ENCODE results near the gene CORO6. TPM values are rescaled to one million over a fixed set of nuclear protein-coding genes. Genes with fewer than 3 reads are reported as not detected.
A peak's percentile ranks its signal among the peaks of the same experiment; 100 is the strongest.

Gene CORO6
- total and polyA plus RNA-seq, 10 of the 15 experiments (the other 5 are each of a cell fraction or from before 2014, with no cell fraction given): 0.26 to 5.0 (median 1.7) TPM; not detected in 1

- peak overlapping the region; percentile 100 for H3K4me2 ChIP-seq (ENCODE audit: control insufficient read depth, insufficient read depth)
- H3K36me3 ChIP-seq (ENCODE audit: control insufficient read depth in 2 of 2, insufficient read depth in 2 of 2, low read length in 1 of 2): no peaks in the 10 kb centered on the region
- SMC1A ChIA-PET (ENCODE audit: uncharacterized antibody, unreplicated experiment): interaction anchor here (0.7 to 3.0 kb wide), 8 partner anchors 8 to 222 kb away, joined by 3 to 17 read pairs (median 6); no protein-coding TSS in a partner anchor
- RAD21 ChIA-PET (ENCODE audit: unreplicated experiment): interaction anchor here (0.6 to 2.9 kb wide), 11 partner anchors 11 to 468 kb away, joined by 3 to 20 read pairs (median 4); no protein-coding TSS in a partner anchor
- FAIRE-seq: peak; percentile 62
- no TSS peak for BruUV-seq (replicated peaks)
- no peaks in the 10 kb centered on the region; a peak in 1 of 4 replicates for H3K27me3 ChIP-seq (replicated peaks in 1 of 2; ENCODE audit: control insufficient read depth in 2 of 2, insufficient read depth in 2 of 2, low read length in 1 of 2)
- no peak overlapping the region for H3K9ac ChIP-seq (ENCODE audit: control insufficient read depth, insufficient read depth, low read length)
- DNase-seq (ENCODE audit: low read depth, low spot score): no peak
- H3K79me2 ChIP-seq (ENCODE audit: control insufficient read depth, insufficient read depth, low read length): peaks cover 24% of the 10 kb centered on the region
- H3K27ac ChIP-seq (ENCODE audit: control insufficient read depth, insufficient read depth): no peak overlapping the region
- 19% methylated on average over 25 of the region's 25 CpGs for WGBS (ENCODE audit: insufficient coverage, insufficient replicate concordance, low lambda C conversion rate, missing lambda C conversion rate)
- peak overlapping the region; percentile 95 for H2AFZ ChIP-seq (ENCODE audit: control insufficient read depth, low read depth, low read length)
- H3K4me1 ChIP-seq (ENCODE audit: control insufficient read depth, insufficient read depth, low read length): peaks cover 41% of the 10 kb centered on the region
- no peak overlapping the region for H3K4me3 ChIP-seq
- intact Hi-C loops (cut with micrococcal nuclease; ENCODE audit: unreplicated experiment) (loop anchor here (1.0 to 10.0 kb wide), 2 partner anchors 12 to 227 kb away; no protein-coding TSS in a partner anchor), in situ Hi-C loops (cut with MboI) (no loop called here)
- no peaks in the 10 kb centered on the region for H4K20me1 ChIP-seq (ENCODE audit: control insufficient read depth, insufficient read depth)
- no peaks in the 10 kb centered on the region for H3K9me3 ChIP-seq (replicated peaks; ENCODE audit: control insufficient read depth, insufficient read depth, low read length)
- POLR2A ChIA-PET: interaction anchor here (0.6 to 1.4 kb wide), 3 partner anchors 11 to 22 kb away, joined by 3 to 9 read pairs (median 4); no protein-coding TSS in a partner anchor
- CTCF ChIA-PET: interaction anchor here (0.6 to 5.0 kb wide), 28 partner anchors 9 to 699 kb away, joined by 3 to 72 read pairs (median 4); partner anchors contain the start of genes TAOK1 and TP53I13
- ATAC-seq: peak; percentile 71
- no peak for TF ChIP-seq SIX5 (IDR thresholded peaks at IDR 0.05; ENCODE audit: low read depth, low read length, severe bottlenecking)
- TF ChIP-seq CBX3 (IDR thresholded peaks at IDR 0.05; ENCODE audit: borderline replicate concordance, low read depth): no peak
- no peak for TF ChIP-seq WRNIP1 (IDR thresholded peaks at IDR 0.05; ENCODE audit: borderline replicate concordance, low read depth, low read length)
- TF ChIP-seq SMAD1 (IDR thresholded peaks at IDR 0.05; ENCODE audit: low read depth, partially characterized antibody): no peak
- TF ChIP-seq ATF2 (IDR thresholded peaks at IDR 0.05; ENCODE audit: low read length): no peak
- TF ChIP-seq FOXM1 (IDR thresholded peaks at IDR 0.05; ENCODE audit: low read depth, low read length): no peak
- no peak for TF ChIP-seq NFXL1 (IDR thresholded peaks at IDR 0.05; ENCODE audit: borderline replicate concordance)
- 0 out of 2 replicates have a peak, but pooled peaks have one; percentile 32 for TF ChIP-seq CREM (IDR thresholded peaks at IDR 0.05; ENCODE audit: low read depth)
- no peak for TF ChIP-seq ZNF384 (IDR thresholded peaks at IDR 0.05; ENCODE audit: borderline replicate concordance, low read depth, low read length)
- TF ChIP-seq, protein P1, sequence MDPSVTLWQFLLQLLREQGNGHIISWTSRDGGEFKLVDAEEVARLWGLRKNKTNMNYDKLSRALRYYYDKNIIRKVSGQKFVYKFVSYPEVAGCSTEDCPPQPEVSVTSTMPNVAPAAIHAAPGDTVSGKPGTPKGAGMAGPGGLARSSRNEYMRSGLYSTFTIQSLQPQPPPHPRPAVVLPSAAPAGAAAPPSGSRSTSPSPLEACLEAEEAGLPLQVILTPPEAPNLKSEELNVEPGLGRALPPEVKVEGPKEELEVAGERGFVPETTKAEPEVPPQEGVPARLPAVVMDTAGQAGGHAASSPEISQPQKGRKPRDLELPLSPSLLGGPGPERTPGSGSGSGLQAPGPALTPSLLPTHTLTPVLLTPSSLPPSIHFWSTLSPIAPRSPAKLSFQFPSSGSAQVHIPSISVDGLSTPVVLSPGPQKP (IDR thresholded peaks at IDR 0.05; ENCODE audit: low read depth, low read length): no peak
- no peak for TF ChIP-seq JUND (IDR thresholded peaks at IDR 0.05; ENCODE audit: low read depth, low read length)
- no peak for TF ChIP-seq EGR1 (IDR thresholded peaks at IDR 0.05; ENCODE audit: borderline replicate concordance in 1 of 2, low read depth in 2 of 2, low read length in 2 of 2)
- no peak for TF ChIP-seq CEBPZ (IDR thresholded peaks at IDR 0.05; ENCODE audit: low read depth, low read length)
- TF ChIP-seq ETV6 (conservative IDR thresholded peaks at IDR 0.05 in 1 of 2, IDR thresholded peaks at IDR 0.05 in 1 of 2; ENCODE audit: borderline replicate concordance in 1 of 2, low read depth in 1 of 2): no peak
- TF ChIP-seq ZNF622 (IDR thresholded peaks at IDR 0.05): no peak
- TF ChIP-seq TARDBP (IDR thresholded peaks at IDR 0.05; ENCODE audit: borderline replicate concordance): peak; percentile 53; the same call in 1 of the 2 replicates
Measured at GRCh38 chr17:29591737-29592608, 30.7 kb downstream of the CORO6 start.
